H9 (cell line): Measurements from ENCODE around the gene CALHM5. TPM values are rescaled to one million over a fixed set of nuclear protein-coding genes. Genes with fewer than 3 reads are reported as not detected.
"Not testable (repeated sequence)": the region's sequence is repeated elsewhere in the genome, so short reads cannot be mapped to it uniquely, and the experiment has no call there.

Experiments used
- DNase-seq: peaks from one replicate; pipeline ENCODE4 v3.0.0-alpha.2; 2017
- H2AFZ ChIP-seq: one replicate; pipeline ENCODE4 v1.6.1; 2013; ENCODE audit warnings: mild to moderate bottlenecking, low read length, control low read depth, moderate library complexity
- H2AK5ac ChIP-seq: 2 replicates; pipeline ENCODE4 v1.6.1; 2013; ENCODE audit warnings: low read length, control low read depth, mixed read lengths; ENCODE audit not compliant: insufficient read length
- H2BK120ac ChIP-seq: one replicate; pipeline ENCODE4 v1.6.1; 2013; ENCODE audit warnings: low read depth, mild to moderate bottlenecking, low read length, control low read depth, inconsistent platforms; ENCODE audit not compliant: poor library complexity, severe bottlenecking
- H2BK12ac ChIP-seq: 2 replicates; pipeline ENCODE4 v1.6.1; 2013; ENCODE audit warnings: low read length, control low read depth, mixed read lengths, low read depth; ENCODE audit not compliant: insufficient read length
- H2BK15ac ChIP-seq: 2 replicates; pipeline ENCODE4 v1.6.1; 2013; ENCODE audit warnings: low read depth, low read length, control low read depth
- H2BK20ac ChIP-seq: one replicate; pipeline ENCODE4 v1.6.1; 2013; ENCODE audit warnings: low read depth, mild to moderate bottlenecking, low read length, control low read depth, inconsistent platforms; ENCODE audit not compliant: poor library complexity, severe bottlenecking
- H2BK5ac ChIP-seq: 2 replicates; pipeline ENCODE4 v1.6.1; 2013; ENCODE audit warnings: low read length, control low read depth, mixed read lengths; ENCODE audit not compliant: insufficient read length
- H3K14ac ChIP-seq: 2 replicates; pipeline ENCODE4 v1.6.1; 2013; ENCODE audit warnings: low read length, control low read depth; ENCODE audit not compliant: insufficient read depth
- H3K18ac ChIP-seq: 2 replicates; pipeline ENCODE4 v1.6.1; 2013; ENCODE audit warnings: low read depth, mild to moderate bottlenecking, mixed read lengths, low read length, control low read depth; ENCODE audit not compliant: insufficient read length
- H3K23ac ChIP-seq: 2 replicates; pipeline ENCODE4 v1.6.1; 2013; ENCODE audit warnings: low read length, control low read depth, mixed read lengths, low read depth; ENCODE audit not compliant: insufficient read length
- H3K23me2 ChIP-seq: 2 replicates; pipeline ENCODE4 v1.6.1; 2013; ENCODE audit warnings: low read depth, mild to moderate bottlenecking, mixed read lengths, low read length, control low read depth; ENCODE audit not compliant: insufficient read length, poor library complexity, severe bottlenecking
- H3K27ac ChIP-seq: 2 replicates; pipeline ENCODE4 v1.5.1; 2013; ENCODE audit warnings: low read length, control low read depth, mixed read lengths, low read depth; ENCODE audit not compliant: insufficient read length
- H3K27me3 ChIP-seq: 2 replicates; pipeline ENCODE4 v1.6.1; 2013; ENCODE audit warnings: low read length, control low read depth, inconsistent platforms; ENCODE audit not compliant: insufficient read depth
- H3K4ac ChIP-seq: 2 replicates; pipeline ENCODE4 v1.6.1; 2013; ENCODE audit warnings: low read depth, mild to moderate bottlenecking, control low read depth, inconsistent platforms, low read length, moderate library complexity
- H3K4me1 ChIP-seq: 2 replicates; pipeline ENCODE4 v1.6.1; 2013; ENCODE audit warnings: low read length, control low read depth, inconsistent platforms; ENCODE audit not compliant: insufficient read depth
- H3K4me2 ChIP-seq: 2 replicates; pipeline ENCODE4 v1.6.1; 2013; ENCODE audit warnings: low read length, control low read depth, mixed read lengths; ENCODE audit not compliant: insufficient read length, insufficient read depth
- H3K56ac ChIP-seq: 2 replicates; pipeline ENCODE4 v1.6.1; 2013; ENCODE audit warnings: low read depth, mild to moderate bottlenecking, mixed read lengths, low read length, control low read depth; ENCODE audit not compliant: insufficient read length
- H3K79me1 ChIP-seq: 2 replicates; pipeline ENCODE4 v1.6.1; 2013; ENCODE audit warnings: low read depth, mild to moderate bottlenecking, moderate library complexity, low read length, control low read depth, inconsistent platforms; ENCODE audit not compliant: insufficient read depth, poor library complexity, severe bottlenecking
- H3K79me2 ChIP-seq: 2 replicates; pipeline ENCODE4 v1.6.1; 2013; ENCODE audit warnings: low read length, control low read depth, inconsistent platforms; ENCODE audit not compliant: insufficient read depth
- H3K9ac ChIP-seq: 2 replicates; pipeline ENCODE4 v1.6.1; 2013; ENCODE audit warnings: low read length, control low read depth, mixed read lengths; ENCODE audit not compliant: insufficient read length; ENCODE audit errors: extremely low read depth
- H3K9me3 ChIP-seq: one replicate; pipeline ENCODE4 v1.6.1; 2013; ENCODE audit warnings: low read depth, low read length, inconsistent platforms; ENCODE audit not compliant: control insufficient read depth
- H3T11ph ChIP-seq: one replicate; pipeline ENCODE4 v1.6.1; 2013; ENCODE audit warnings: mild to moderate bottlenecking, low read length, control low read depth, inconsistent platforms
- H4K20me1 ChIP-seq: one replicate; pipeline ENCODE4 v1.6.1; 2013; ENCODE audit not compliant: control insufficient read depth, insufficient read length, insufficient read depth
- H4K5ac ChIP-seq: 2 replicates; pipeline ENCODE4 v1.6.1; 2013; ENCODE audit warnings: low read depth, mild to moderate bottlenecking, mixed read lengths, low read length, control low read depth; ENCODE audit not compliant: insufficient read length
- H4K8ac ChIP-seq: replicated peaks from 2 replicates; pipeline ENCODE4 v1.6.1; 2013; ENCODE audit warnings: low read length, control low read depth, mixed read lengths, low read depth; ENCODE audit not compliant: insufficient read length
- H4K91ac ChIP-seq: 2 replicates; pipeline ENCODE4 v1.6.1; 2013; ENCODE audit warnings: low read depth, mild to moderate bottlenecking, moderate library complexity, mixed read lengths, low read length, control low read depth; ENCODE audit not compliant: insufficient read length
- H3K27ac Mint-ChIP-seq, 3 experiments: 2 replicates in 2 of 3; 3 replicates in 1 of 3; pipeline ENCODE4 v1.8.0; 2020 to 2021; ENCODE audit warnings: mixed read lengths in 3 of 3, mild to moderate bottlenecking in 1 of 3, moderate library complexity in 1 of 3
- H3K27me3 Mint-ChIP-seq: 2 replicates; pipeline ENCODE4 v1.8.0; 2021; ENCODE audit warnings: low read depth, mild to moderate bottlenecking, moderate library complexity, mixed read lengths
- H3K36me3 Mint-ChIP-seq, 3 experiments: 2 replicates in 2 of 3; 3 replicates in 1 of 3; pipeline ENCODE4 v1.8.0; 2020 to 2021; ENCODE audit warnings: low read depth in 3 of 3, mixed read lengths in 3 of 3; ENCODE audit not compliant: insufficient read depth in 1 of 3
- H3K4me1 Mint-ChIP-seq, 2 experiments: 2 replicates each; pipeline ENCODE4 v1.8.0; 2020; ENCODE audit warnings: mixed read lengths in 2 of 2
- H3K4me3 Mint-ChIP-seq, 2 experiments: 2 replicates in 1 of 2; 3 replicates in 1 of 2; pipeline ENCODE4 v1.8.0; 2020 to 2021; ENCODE audit warnings: mild to moderate bottlenecking in 2 of 2, mixed read lengths in 2 of 2, moderate library complexity in 1 of 2
- H3K9me3 Mint-ChIP-seq, 2 experiments: 2 replicates in 1 of 2; 3 replicates in 1 of 2; pipeline ENCODE4 v1.8.0; 2020; ENCODE audit warnings: mild to moderate bottlenecking in 2 of 2, mixed read lengths in 2 of 2, moderate library complexity in 1 of 2
- CTCF ChIP-seq: fragments of 200-600 bp; sonication (generic); conservative IDR thresholded peaks from 3 replicates; pipeline ENCODE4 v1.8.0; 2021; ENCODE audit warnings: antibody characterized with exemption, mild to moderate bottlenecking
- WGBS: extraction: QIAGEN DNeasy Blood & Tissue Kit; methylation state at CpG from one replicate; pipeline ENCODE4 v1.1.7; 2013; ENCODE audit warnings: missing lambda C conversion rate, low lambda C conversion rate, mixed read lengths; ENCODE audit not compliant: insufficient read length; ENCODE audit errors: extremely low coverage; 5-methylcytosine and 5-hydroxymethylcytosine counted together
- total RNA-seq: library from RNA; stranded (reverse); gene quantifications from 2 replicates; pipeline ENCODE4 v1.2.1, GENCODE V29; 2021

The CALHM5 gene
- total RNA-seq, 1 experiment from 2014 or later: 0.09 TPM

- no peaks in the 10 kb centered on the region for H3K27me3 ChIP-seq
- no peaks in the 10 kb centered on the region for H3K9me3 ChIP-seq
- no peak overlapping the region for H3K27ac ChIP-seq
- Mint-ChIP-seq H3K27me3 (peaks cover 8% of the 10 kb centered on the region; the same call in 1 of the 2 replicates), H3K36me3 (peaks cover 0 to 1% (median 0%) of the 10 kb centered on the region in 3 experiments; a peak in 1 of 7 replicates), H3K27ac (no peak overlapping the region; a peak in 1 of 7 replicates), H3K9me3 (peaks cover 3 to 4% of the 10 kb centered on the region in 2 experiments), H3K4me1 (peaks cover 9 to 12% of the 10 kb centered on the region in 2 experiments), H3K4me3 (no peak overlapping the region)
- H3T11ph ChIP-seq: no peak overlapping the region
- no peak overlapping the region for H3K9ac ChIP-seq
- H3K14ac ChIP-seq: no peak overlapping the region
- H4K91ac ChIP-seq: no peak overlapping the region
- no peak overlapping the region for H2BK20ac ChIP-seq
- H2BK120ac ChIP-seq: no peak overlapping the region
- no peak overlapping the region for H4K8ac ChIP-seq
- H3K56ac ChIP-seq: no peak overlapping the region
- no peak overlapping the region for H3K23ac ChIP-seq
- H3K79me1 ChIP-seq: no peaks in the 10 kb centered on the region
- H4K20me1 ChIP-seq: no peaks in the 10 kb centered on the region
- H3K79me2 ChIP-seq: no peaks in the 10 kb centered on the region
- no peak overlapping the region for H2BK5ac ChIP-seq
- WGBS: no CpG with 5 or more reads among the region's 6 CpGs
- DNase-seq: no peak
- H2BK15ac ChIP-seq: no peak overlapping the region
- TF ChIP-seq CTCF: no peak
- H3K23me2 ChIP-seq: no peaks in the 10 kb centered on the region
- H2AK5ac ChIP-seq: no peak overlapping the region
- no peaks in the 10 kb centered on the region for H3K4me1 ChIP-seq
- H4K5ac ChIP-seq: no peak overlapping the region
- H3K4me2 ChIP-seq: no peak overlapping the region
- H3K18ac ChIP-seq: no peak overlapping the region
- H2BK12ac ChIP-seq: no peak overlapping the region
- H3K4ac ChIP-seq: no peak overlapping the region
- no peak overlapping the region for H2AFZ ChIP-seq
These were observed 18.9 kb upstream of the CALHM5 start for GRCh38 chr6:116492331-116493067.

GRCh38 chr6:116495161-116495560 lies 16.3 kb upstream of the CALHM5 start:
- not testable (repeated sequence) for H3T11ph ChIP-seq, H3K36me3 Mint-ChIP-seq, H3K9me3 ChIP-seq, H2BK120ac ChIP-seq, DNase-seq, H3K27me3 Mint-ChIP-seq, H4K8ac ChIP-seq, H2AK5ac ChIP-seq, H3K27ac Mint-ChIP-seq, H2BK12ac ChIP-seq, H3K79me2 ChIP-seq, H3K9ac ChIP-seq, H2BK5ac ChIP-seq, H2AFZ ChIP-seq, H4K91ac ChIP-seq, H3K27me3 ChIP-seq, H3K4me1 ChIP-seq, H3K18ac ChIP-seq, H3K23me2 ChIP-seq, H3K14ac ChIP-seq, H3K4me2 ChIP-seq, H3K56ac ChIP-seq, H3K23ac ChIP-seq, H3K9me3 Mint-ChIP-seq, H3K27ac ChIP-seq, H2BK15ac ChIP-seq, H2BK20ac ChIP-seq, H4K20me1 ChIP-seq, H3K79me1 ChIP-seq, H3K4me3 Mint-ChIP-seq, H4K5ac ChIP-seq, H3K4ac ChIP-seq
- WGBS: no CpG with 5 or more reads among the region's 1 CpG
- H3K4me1 Mint-ChIP-seq: peaks cover 9 to 12% of the 10 kb centered on the region in 2 experiments
